Activated CD4-positive, alpha-beta T cell treated with anti-CD3 and anti-CD28 coated beads, Interleukin-2, amount 10 ng/mL, durations not matched to agents 24 days and 14 days (primary cell): ENCODE results near the gene CD74. TPM values are rescaled to one million over a fixed set of nuclear protein-coding genes. Genes with fewer than 3 reads are reported as not detected.

ENCODE experiments used
- DNase-seq: peaks from one replicate; pipeline ENCODE4 v3.0.0; 2022
- H3K27ac Mint-ChIP-seq: one replicate; pipeline ENCODE4 v1.8.0; 2022; ENCODE audit warnings: mild to moderate bottlenecking, mixed read lengths
- H3K27me3 Mint-ChIP-seq: one replicate; pipeline ENCODE4 v1.8.0; 2022; ENCODE audit warnings: mixed read lengths
- H3K36me3 Mint-ChIP-seq: one replicate; pipeline ENCODE4 v1.8.0; 2022; ENCODE audit warnings: low read depth, mild to moderate bottlenecking, mixed read lengths
- H3K4me1 Mint-ChIP-seq: one replicate; pipeline ENCODE4 v1.8.0; 2021; ENCODE audit warnings: mixed read lengths
- H3K4me3 Mint-ChIP-seq: one replicate; pipeline ENCODE4 v1.8.0; 2022; ENCODE audit warnings: mild to moderate bottlenecking, moderate library complexity, mixed read lengths
- H3K9me3 Mint-ChIP-seq: one replicate; pipeline ENCODE4 v1.8.0; 2021; ENCODE audit warnings: mixed read lengths
- intact Hi-C: fragments of 100-400 bp; cut with micrococcal nuclease; formaldehyde crosslinking; loops from one replicate; pipeline ENCODE4 v1.15.1; 2023
- total RNA-seq: library from RNA; stranded (reverse); gene quantifications from 2 replicates; pipeline ENCODE4 v1.2.3, GENCODE V29; 2022

CD74 gene
- total RNA-seq, 1 donor from 2014 or later: 325 TPM

DNA sequence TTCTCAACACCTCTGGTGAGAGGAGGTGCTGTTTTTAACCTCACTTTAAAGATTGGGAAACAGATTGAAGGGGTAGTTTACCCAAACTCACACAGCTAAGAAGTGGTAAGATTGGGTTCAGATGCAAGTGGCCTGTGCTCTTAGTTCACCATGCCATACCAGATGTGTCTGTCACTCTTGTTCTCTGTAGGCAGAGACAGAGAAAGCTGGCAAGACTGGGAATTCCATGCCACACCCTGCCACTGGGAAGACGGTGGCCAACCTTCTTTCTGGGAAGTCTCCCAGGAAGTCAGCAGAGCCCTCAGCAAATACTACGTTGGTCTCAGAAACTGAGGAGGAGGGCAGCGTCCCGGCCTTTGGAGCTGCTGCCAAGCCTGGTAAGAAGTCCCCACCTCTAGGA lies 44.2 kb downstream of the CD74 start:
- Mint-ChIP-seq H3K27ac (no peak overlapping the region), H3K4me3 (no peak overlapping the region), H3K9me3 (no peaks in the 10 kb centered on the region), H3K36me3 (peaks cover 60% of the 10 kb centered on the region), H3K27me3 (no peaks in the 10 kb centered on the region), H3K4me1 (peaks cover 2% of the 10 kb centered on the region)
- intact Hi-C loops: no loop called here
- DNase-seq: no peak

DNA sequence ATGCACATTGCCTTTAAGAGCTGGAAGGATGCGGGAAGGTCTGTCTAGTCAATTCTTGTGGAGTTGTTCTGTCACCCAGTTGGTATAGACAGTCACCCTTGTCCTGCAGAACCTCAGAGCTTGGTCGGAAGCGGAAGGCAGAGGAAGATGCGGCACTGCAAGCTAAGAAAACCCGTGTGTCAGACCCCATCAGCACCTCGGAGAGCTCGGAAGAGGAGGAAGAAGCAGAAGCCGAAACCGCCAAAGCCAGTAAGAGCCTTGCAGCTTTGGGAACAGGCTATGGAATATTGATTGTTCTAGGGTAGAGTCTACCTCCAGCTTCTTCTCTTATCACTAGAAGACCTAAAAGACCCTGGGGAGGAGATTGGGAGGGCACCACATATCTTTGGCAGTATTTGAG lies 48.7 kb downstream of the CD74 start:
- intact Hi-C loops: no loop called here
- no peak overlapping the region for H3K4me3 Mint-ChIP-seq
- H3K27me3 Mint-ChIP-seq: no peaks in the 10 kb centered on the region
- peaks cover 29% of the 10 kb centered on the region for H3K4me1 Mint-ChIP-seq
- no peak overlapping the region for H3K27ac Mint-ChIP-seq
- H3K9me3 Mint-ChIP-seq: no peaks in the 10 kb centered on the region
- no peak for DNase-seq
- H3K36me3 Mint-ChIP-seq: peaks cover 56% of the 10 kb centered on the region

DNA sequence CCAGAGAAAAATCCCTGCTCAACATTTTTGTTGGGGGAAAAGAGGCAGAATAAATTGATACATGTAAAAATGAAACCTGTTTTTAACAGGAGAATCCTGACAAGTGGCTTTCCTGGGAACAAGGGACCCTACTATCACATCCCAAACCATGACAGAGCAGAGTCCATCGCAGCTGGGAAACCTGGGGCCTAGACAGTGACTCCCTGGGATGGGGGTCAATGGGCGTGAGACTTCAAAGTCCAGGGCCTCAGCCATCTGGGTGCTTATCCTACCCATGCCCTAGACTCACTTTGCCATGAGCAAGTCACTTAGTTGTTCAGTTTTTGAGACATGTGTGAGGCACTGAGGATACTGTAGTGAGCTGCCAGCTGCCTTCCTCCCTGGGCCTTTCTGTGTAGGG lies 49.5 kb downstream of the CD74 start:
- H3K27ac Mint-ChIP-seq: no peak overlapping the region
- H3K9me3 Mint-ChIP-seq: no peaks in the 10 kb centered on the region
- peaks cover 32% of the 10 kb centered on the region for H3K4me1 Mint-ChIP-seq

DNA sequence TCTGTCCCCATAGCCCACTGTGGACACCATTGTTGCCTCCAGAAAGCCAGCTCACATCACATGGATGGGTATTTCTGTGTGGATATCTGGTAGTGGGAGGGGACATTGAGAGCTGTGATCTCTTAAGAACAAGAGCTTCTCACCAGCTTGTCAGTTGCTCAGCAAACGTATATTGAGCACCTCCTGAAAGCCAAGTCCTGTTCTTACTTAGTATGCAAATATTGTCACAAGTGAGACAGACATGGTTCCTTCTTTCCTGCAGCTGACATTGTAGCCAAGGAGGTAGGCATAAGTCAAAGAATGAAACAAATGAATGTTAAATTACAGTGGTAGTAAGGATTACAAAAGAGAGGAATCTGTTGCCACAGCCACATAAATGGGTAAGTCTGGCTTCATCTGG lies 51.4 kb downstream of the CD74 start:
- H3K4me3 Mint-ChIP-seq: no peak overlapping the region
- H3K36me3 Mint-ChIP-seq: peaks cover 44% of the 10 kb centered on the region
- intact Hi-C loops: no loop called here
- peaks cover 37% of the 10 kb centered on the region for H3K4me1 Mint-ChIP-seq
- no peaks in the 10 kb centered on the region for H3K9me3 Mint-ChIP-seq
- H3K27ac Mint-ChIP-seq: no peak overlapping the region
- H3K27me3 Mint-ChIP-seq: no peaks in the 10 kb centered on the region
- DNase-seq: no peak

More for the DNA sequence above, 49.5 kb downstream of the CD74 start:
- Mint-ChIP-seq H3K36me3 (peaks cover 54% of the 10 kb centered on the region), H3K4me3 (no peak overlapping the region), H3K27me3 (no peaks in the 10 kb centered on the region)
- intact Hi-C loops: no loop called here
- DNase-seq: no peak

DNA sequence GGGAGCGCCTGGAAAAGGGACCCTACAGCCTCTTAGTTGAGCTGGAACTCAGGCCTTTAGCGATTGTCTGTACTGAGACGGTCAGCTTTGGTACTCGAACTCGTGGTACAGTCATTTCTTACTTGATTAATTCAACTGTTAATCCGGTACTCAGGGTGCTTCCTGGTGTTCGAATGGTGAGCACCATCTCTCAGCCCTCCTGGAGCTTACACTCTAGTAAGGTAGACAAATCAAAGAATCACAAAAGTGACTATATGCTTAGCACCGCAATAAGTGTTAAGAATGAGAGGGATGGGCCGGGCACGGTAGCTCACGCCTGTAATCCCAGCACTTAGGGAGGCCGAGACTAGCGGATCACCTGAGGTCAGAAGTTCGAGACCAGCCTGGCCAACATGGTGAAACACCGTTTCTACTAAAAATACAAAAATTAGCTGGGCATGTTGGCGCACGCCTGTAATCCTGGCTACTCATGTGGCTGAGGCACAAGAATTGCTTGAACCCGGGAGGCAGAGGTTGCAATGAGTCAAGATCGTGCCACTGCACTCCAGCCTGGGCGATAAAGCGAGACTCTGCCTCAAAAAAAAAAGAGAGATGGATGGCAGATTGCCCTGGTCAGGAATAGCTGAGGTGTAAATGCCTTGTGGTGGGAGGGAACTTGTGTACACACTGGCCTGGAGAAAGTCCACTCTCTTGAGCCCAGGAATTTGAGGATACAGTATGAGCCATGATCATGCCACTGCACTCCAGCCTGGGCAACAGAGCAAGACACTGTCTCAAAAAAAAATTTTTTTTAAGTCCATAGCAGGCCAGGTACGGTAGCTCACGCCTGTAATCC lies 54.2 kb downstream of the CD74 start:
- Mint-ChIP-seq H3K4me1 (peaks cover 37% of the 10 kb centered on the region), H3K4me3 (peak overlapping the region; percentile 92), H3K27me3 (peaks cover 12% of the 10 kb centered on the region), H3K36me3 (peaks cover 29% of the 10 kb centered on the region), H3K9me3 (no peaks in the 10 kb centered on the region), H3K27ac (peak overlapping the region; percentile 93)
- intact Hi-C loops: loop anchor here (5.0 kb wide), 2 partner anchors 356 to 1011 kb away; partner anchors contain the start of genes GRPEL2, HMGXB3 and TIGD6
- DNase-seq: no peak

DNA sequence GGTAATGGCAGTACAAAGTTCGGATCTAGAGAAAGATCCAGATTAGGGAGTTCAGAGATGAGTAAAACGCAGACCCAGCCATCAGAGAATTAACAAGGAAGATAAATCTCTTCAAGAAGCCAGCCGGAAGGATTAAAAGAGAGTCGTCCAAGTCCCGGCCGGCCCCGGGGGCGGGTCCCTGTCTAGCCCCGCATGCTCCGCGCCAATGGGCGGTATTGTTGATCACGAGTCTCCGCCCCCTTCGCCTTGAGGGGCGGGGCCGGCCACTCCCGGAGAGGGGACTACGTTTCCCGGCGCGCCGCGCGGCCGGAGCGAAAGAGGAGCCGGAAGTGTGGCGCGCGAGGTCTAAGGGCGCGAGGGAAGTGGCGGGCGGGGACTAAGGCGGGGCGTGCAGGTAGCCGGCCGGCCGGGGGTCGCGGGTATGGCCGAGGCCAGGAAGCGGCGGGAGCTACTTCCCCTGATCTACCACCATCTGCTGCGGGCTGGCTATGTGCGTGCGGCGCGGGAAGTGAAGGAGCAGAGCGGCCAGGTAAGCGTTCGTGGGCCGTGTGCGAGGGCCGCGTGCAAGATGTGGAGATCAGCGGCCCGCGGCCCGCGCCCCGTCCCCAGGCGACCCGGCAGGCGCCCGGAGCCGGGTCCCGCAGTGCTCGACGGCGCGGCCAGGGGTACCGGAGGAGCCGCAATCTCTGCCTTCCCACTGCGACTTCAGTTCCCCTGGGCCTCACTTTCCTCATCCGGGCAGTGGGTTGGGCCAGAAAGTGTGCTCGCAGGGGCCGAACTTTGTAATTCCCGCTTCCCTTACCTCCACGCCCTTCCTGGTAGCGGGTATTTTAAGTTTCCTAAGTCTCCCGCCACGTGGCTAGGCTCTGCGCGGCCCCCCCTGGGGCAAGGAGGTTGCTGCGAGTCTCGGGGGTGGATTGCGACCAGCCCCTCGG lies 55.1 kb downstream of the CD74 start, which contains the start of gene TCOF1:
TCOF1 (plus strand) TSS at position 372 of the 935 bp plus-strand sequence; CDS start at position 422, 50 bp downstream.
- Mint-ChIP-seq H3K4me1 (peaks cover 35% of the 10 kb centered on the region), H3K36me3 (peaks cover 26% of the 10 kb centered on the region), H3K27me3 (peaks cover 12% of the 10 kb centered on the region), H3K9me3 (no peaks in the 10 kb centered on the region), H3K27ac (peak within 1 kb of the TSS; percentile 93), H3K4me3 (peak within 1 kb of the TSS; percentile 92)
- intact Hi-C loops: loop anchor here (1.0 to 5.0 kb wide), 8 partner anchors 55 to 1413 kb away; partner anchors contain the start of genes CD74, CSNK1A1, G3BP1 and GRPEL2
- DNase-seq: peak; percentile 100

DNA sequence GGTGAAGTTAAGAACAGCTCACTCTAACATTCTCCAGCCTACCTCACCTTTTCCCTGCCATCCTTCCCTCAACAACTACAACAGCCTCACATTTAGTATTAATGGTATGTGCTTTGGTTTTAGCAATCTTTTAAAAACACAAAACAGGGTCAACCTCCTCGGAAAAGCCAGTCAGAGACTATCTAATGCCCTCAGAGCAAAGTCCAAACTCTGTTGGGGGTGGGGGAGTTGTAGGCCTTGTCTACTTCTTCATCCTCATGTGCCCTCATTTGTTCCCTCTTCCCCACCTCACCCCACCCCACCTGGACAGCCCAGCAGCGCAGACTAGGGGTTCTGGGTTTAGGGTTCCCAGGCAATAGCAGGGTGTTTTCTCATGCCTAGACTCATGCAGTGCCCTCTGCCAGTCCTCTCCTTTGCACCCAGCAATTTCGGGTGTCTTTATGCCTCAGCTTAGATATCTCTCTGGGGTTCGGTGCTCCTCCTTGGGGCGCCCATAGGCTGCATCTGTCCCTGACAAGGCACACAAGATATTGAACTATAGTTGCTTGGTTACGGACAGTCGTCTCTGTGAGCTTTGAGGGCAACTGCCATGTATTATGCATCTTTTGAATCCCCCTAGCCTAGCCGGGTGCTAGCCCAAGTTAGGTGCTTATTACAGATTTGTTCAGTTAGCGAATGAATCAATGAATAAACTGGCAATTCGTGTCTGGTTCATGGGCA lies 56.0 kb downstream of the CD74 start:
- intact Hi-C loops: loop anchor here (1.0 to 5.0 kb wide), 8 partner anchors 56 to 1414 kb away; partner anchors contain the start of genes CD74, CSNK1A1, G3BP1 and GRPEL2
- H3K27ac Mint-ChIP-seq: peak overlapping the region; percentile 81
- H3K36me3 Mint-ChIP-seq: peaks cover 20% of the 10 kb centered on the region
- H3K9me3 Mint-ChIP-seq: no peaks in the 10 kb centered on the region
- H3K4me1 Mint-ChIP-seq: peaks cover 26% of the 10 kb centered on the region
- peak; percentile 64 for DNase-seq
- H3K4me3 Mint-ChIP-seq: peak overlapping the region; percentile 92
- peaks cover 12% of the 10 kb centered on the region for H3K27me3 Mint-ChIP-seq

DNA sequence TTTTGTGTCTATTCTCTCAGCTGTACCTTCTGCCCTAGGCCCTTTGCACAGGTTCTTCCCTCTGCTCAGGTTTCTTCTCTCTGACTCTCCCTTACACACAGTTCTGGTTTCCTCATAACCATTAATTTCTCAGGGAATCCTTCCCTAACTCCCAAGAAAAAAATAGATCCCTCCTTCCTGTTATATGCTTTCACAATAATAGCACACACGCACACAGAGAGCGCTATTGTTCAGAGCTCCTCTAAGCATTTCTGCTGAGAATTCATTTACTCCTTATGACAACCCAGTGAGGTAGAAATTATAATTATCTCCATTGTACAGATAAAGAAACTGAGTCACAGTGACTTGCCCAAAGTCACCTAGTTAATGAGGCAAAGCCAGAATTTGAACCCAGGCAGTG lies 56.9 kb downstream of the CD74 start:
- intact Hi-C loops: loop anchor here (2.0 to 5.0 kb wide), 4 partner anchors 195 to 1415 kb away; partner anchors contain the start of genes G3BP1, GRPEL2, HMGXB3 and TIGD6
- peaks cover 12% of the 10 kb centered on the region for H3K27me3 Mint-ChIP-seq
- DNase-seq: no peak

DNA sequence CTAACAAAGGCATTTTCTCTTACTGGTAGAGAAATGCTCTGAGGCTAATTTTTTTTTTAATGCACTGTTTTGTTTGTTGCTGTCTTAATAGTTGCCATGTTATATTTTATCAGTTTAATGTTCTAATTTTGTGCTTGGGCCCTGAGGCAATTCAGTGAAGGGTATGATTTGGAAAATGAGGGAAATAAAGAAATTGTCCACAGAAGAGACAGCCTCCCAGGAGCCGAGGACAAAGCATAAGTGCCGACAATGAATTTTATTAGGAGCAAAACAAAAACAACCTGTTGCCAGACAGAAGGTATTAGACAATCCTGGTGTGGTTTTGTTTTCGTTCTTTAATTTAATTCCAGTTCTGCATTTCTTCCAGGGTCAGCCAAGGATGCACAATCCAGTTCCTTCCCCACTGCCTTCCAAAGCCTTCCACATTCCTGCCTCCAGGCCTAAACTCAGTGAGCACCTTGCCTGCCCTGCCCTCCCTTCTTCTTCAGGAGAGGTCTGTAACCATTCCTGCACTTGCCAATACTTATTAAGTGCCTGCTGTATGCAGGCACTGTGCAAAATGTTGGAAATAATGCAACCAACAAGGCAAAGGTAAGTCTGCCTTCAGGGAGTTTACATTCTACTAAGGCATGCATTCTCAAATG lies 59.6 kb downstream of the CD74 start:
- no peaks in the 10 kb centered on the region for H3K9me3 Mint-ChIP-seq
- intact Hi-C loops: no loop called here
- no peak overlapping the region for H3K4me3 Mint-ChIP-seq
- H3K4me1 Mint-ChIP-seq: peaks cover 16% of the 10 kb centered on the region
- no peaks in the 10 kb centered on the region for H3K36me3 Mint-ChIP-seq
- H3K27me3 Mint-ChIP-seq: peaks cover 12% of the 10 kb centered on the region
- H3K27ac Mint-ChIP-seq: no peak overlapping the region
- DNase-seq: no peak

More for the DNA sequence above, 56.9 kb downstream of the CD74 start:
- peaks cover 12% of the 10 kb centered on the region for H3K36me3 Mint-ChIP-seq
- H3K4me1 Mint-ChIP-seq: peaks cover 27% of the 10 kb centered on the region
- H3K27ac Mint-ChIP-seq: no peak overlapping the region
- H3K9me3 Mint-ChIP-seq: no peaks in the 10 kb centered on the region
- H3K4me3 Mint-ChIP-seq: no peak overlapping the region

DNA sequence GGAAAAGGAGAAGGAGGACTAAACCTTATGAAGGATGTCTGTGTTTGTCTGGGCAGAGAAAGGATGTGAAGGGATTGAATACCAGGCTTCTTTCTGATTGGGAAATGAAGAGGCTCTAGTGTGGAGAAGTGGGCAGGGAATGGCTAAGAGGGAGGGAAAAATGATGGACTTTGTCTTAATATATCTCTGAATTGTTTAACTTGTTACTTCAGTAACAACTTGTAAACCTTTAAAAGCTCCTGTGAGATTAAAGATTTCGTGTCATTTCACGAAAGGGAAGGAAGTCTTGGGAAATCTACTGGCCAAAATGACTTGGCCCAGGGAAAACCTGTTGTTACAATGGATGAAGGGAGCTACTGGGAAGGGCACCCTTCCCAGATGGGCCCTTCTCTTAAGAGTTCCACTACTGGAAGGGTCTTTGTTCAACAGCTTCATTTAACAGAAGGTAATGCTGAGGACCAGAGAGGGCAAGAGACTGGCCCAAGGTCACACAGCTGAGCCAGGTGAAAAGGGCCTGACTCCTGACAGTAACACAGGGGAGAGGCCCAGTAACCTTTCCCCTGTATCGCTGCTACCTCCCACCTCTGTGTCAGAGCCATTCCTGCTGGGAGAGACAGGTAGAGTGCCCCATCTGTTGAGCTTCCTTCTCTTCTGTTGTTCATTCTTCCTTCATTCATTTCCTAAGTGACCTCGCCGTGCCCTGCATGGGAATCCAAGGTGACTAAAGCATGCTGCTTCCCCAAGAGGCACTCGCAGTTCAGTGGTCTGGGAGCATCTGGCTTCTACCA lies 60.3 kb downstream of the CD74 start:
- peaks cover 12% of the 10 kb centered on the region for H3K27me3 Mint-ChIP-seq
- no peaks in the 10 kb centered on the region for H3K9me3 Mint-ChIP-seq
- intact Hi-C loops: no loop called here
- no peak overlapping the region for H3K4me3 Mint-ChIP-seq
- H3K27ac Mint-ChIP-seq: no peak overlapping the region
- no peak for DNase-seq
- peaks cover 16% of the 10 kb centered on the region for H3K4me1 Mint-ChIP-seq
- no peaks in the 10 kb centered on the region for H3K36me3 Mint-ChIP-seq
